ENCODE results near the gene C14orf93.

GRCh38 chr14:23042162-23042965 is 32.4 kb upstream of the C14orf93 start, which contains the start of gene PSMB11:
- TF ChIP-seq, protein P1, sequence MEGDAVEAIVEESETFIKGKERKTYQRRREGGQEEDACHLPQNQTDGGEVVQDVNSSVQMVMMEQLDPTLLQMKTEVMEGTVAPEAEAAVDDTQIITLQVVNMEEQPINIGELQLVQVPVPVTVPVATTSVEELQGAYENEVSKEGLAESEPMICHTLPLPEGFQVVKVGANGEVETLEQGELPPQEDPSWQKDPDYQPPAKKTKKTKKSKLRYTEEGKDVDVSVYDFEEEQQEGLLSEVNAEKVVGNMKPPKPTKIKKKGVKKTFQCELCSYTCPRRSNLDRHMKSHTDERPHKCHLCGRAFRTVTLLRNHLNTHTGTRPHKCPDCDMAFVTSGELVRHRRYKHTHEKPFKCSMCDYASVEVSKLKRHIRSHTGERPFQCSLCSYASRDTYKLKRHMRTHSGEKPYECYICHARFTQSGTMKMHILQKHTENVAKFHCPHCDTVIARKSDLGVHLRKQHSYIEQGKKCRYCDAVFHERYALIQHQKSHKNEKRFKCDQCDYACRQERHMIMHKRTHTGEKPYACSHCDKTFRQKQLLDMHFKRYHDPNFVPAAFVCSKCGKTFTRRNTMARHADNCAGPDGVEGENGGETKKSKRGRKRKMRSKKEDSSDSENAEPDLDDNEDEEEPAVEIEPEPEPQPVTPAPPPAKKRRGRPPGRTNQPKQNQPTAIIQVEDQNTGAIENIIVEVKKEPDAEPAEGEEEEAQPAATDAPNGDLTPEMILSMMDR (IDR thresholded peaks at IDR 0.05): no peak
- TF ChIP-seq POLR2A (IDR thresholded peaks at IDR 0.05): no peak

All from uterus (tissue), 2 donors.